ENCODE data around the gene CABP1. TPM values are rescaled to one million over a fixed set of nuclear protein-coding genes. Genes with fewer than 3 reads are reported as not detected.

Gene CABP1
- total RNA-seq (not detected), polyA plus RNA-seq (not detected)

DNA sequence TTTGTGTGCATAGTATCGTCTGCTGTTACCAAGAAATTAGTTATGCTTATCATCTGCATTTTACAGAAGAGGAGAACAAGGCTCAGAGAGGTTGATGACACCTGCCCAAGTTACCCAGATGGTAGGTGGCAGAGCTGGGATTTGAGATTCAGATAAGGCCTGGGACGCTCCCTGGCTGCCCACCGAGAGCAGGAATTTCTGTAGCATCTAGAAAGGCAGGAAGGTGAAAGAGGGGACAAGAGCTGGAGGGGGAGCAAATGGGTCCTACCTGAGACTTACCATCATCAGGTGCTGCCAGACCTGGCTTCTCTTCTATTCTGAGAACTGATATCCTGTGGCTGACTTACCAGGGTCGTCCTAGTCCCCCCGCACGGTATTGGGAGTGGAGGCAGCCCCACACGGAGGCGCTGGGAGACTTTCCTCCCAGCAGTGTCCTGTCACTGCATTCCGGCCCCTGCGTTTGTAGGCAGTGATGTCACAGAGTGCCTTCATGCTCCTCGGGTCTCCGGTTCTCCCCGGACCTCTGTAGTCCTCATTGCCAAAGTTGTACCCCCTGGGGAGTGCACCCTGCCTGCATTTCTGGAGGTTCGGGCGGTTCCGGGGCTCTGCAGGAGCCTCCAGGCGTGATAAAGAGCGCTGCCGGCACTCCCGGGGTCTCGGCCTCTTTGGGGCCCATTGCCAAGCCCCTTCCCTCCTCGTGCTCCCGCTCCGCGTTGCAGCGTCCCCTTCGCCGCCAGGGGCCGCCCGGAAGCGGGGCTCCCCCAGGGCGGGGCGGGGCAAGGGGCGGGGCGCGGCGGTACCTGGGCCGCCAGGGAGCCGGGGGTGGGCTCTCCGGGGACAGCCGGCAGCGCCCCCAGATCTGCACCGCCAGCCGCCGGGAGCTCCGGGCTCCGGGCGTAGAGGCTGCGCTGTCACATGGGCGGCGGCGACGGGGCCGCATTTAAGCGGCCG lies at the start of gene CABP1:
CABP1 (plus strand) TSS at position 856 of the 951 bp plus-strand sequence; CDS start at position 916, 60 bp downstream.
- no peaks in the 10 kb centered on the region for H3K36me3 ChIP-seq (ENCODE audit: insufficient read depth, low read length)
- CTCF ChIA-PET (ENCODE audit: partially characterized antibody): interaction anchor here (2.6 kb wide), 1 partner anchor 9 kb away, joined by 12 read pairs; no protein-coding TSS in a partner anchor
- no peak within 1 kb of the TSS for H3K27ac ChIP-seq (ENCODE audit: low read depth, low read length)
- Mint-ChIP-seq H3K27me3 (peaks cover 32 to 40% of the 10 kb centered on the region in 2 donors), H3K4me1 (peaks cover 0 to 13% (median 5%) of the 10 kb centered on the region in 4 donors), H3K27ac (peak within 1 kb of the TSS in 1 of 7 donors; percentile 24), H3K36me3 (no peaks in the 10 kb centered on the region), H3K9me3 (peaks cover 0 to 3% (median 0%) of the 10 kb centered on the region in 8 donors), H3K4me3 (peak within 1 kb of the TSS; percentile 67 to 89 (median 82))
- intact Hi-C loops (cut with micrococcal nuclease): no loop called here
- peaks cover 25% of the 10 kb centered on the region for H3K27me3 ChIP-seq (ENCODE audit: insufficient read depth, low read length)
- peak; percentile 17 to 57 (median 38) for DNase-seq
- peaks cover 8% of the 10 kb centered on the region for H3K4me1 ChIP-seq (ENCODE audit: insufficient read depth, low read length)
- POLR2A ChIA-PET (ENCODE audit: partially characterized antibody): no interaction called here
- no peaks in the 10 kb centered on the region for H3K9me3 ChIP-seq (ENCODE audit: control insufficient read depth in 1 of 2, low read length in 2 of 2)
- peak within 1 kb of the TSS in 1 of 2 donors; percentile 22 for H3K4me3 ChIP-seq (ENCODE audit: low read length in 2 of 2)

- Histone ChIP-seq H3K9me3 (ENCODE audit: control insufficient read depth in 1 of 2, low read length in 2 of 2) (no peaks in the 10 kb centered on the region), H3K4me3 (ENCODE audit: low read length in 2 of 2) (no peak overlapping the region), H3K4me1 (ENCODE audit: insufficient read depth, low read length) (no peaks in the 10 kb centered on the region), H3K27ac (ENCODE audit: low read depth, low read length) (no peak overlapping the region), H3K36me3 (ENCODE audit: insufficient read depth, low read length) (no peaks in the 10 kb centered on the region), H3K27me3 (ENCODE audit: insufficient read depth, low read length) (no peaks in the 10 kb centered on the region)
- Mint-ChIP-seq H3K4me3 (no peak overlapping the region), H3K9me3 (no peaks in the 10 kb centered on the region), H3K36me3 (no peaks in the 10 kb centered on the region), H3K4me1 (no peaks in the 10 kb centered on the region), H3K27me3 (no peaks in the 10 kb centered on the region), H3K27ac (no peak overlapping the region)
- no peak for DNase-seq
- POLR2A ChIA-PET (ENCODE audit: partially characterized antibody): no interaction called here
- intact Hi-C loops (cut with micrococcal nuclease): no loop called here
- CTCF ChIA-PET (ENCODE audit: partially characterized antibody): interaction anchor here (1.2 kb wide), 1 partner anchor 10 kb away, joined by 3 read pairs; the partner anchor contains the start of gene POP5
These were observed 49.6 kb upstream of the CABP1 start for GRCh38 chr12:120590741-120591407.

GRCh38 chr12:120592121-120593049 lies 48.0 kb upstream of the CABP1 start:
- ChIA-PET CTCF (ENCODE audit: partially characterized antibody) (interaction anchor here (0.7 to 1.2 kb wide), 2 partner anchors 9 to 11 kb away, joined by 3 read pairs; partner anchors contain the start of gene POP5), POLR2A (ENCODE audit: partially characterized antibody) (no interaction called here)
- H3K9me3 ChIP-seq (ENCODE audit: control insufficient read depth in 1 of 2, low read length in 2 of 2): no peaks in the 10 kb centered on the region
- no peaks in the 10 kb centered on the region for H3K4me1 ChIP-seq (ENCODE audit: insufficient read depth, low read length)
- no peaks in the 10 kb centered on the region for H3K36me3 Mint-ChIP-seq
- no peaks in the 10 kb centered on the region for H3K4me1 Mint-ChIP-seq
- H3K27me3 Mint-ChIP-seq: no peaks in the 10 kb centered on the region
- no peak for DNase-seq
- no peak overlapping the region for H3K4me3 Mint-ChIP-seq
- intact Hi-C loops (cut with micrococcal nuclease): no loop called here
- no peaks in the 10 kb centered on the region for H3K27me3 ChIP-seq (ENCODE audit: insufficient read depth, low read length)
- no peak overlapping the region for H3K27ac ChIP-seq (ENCODE audit: low read depth, low read length)
- H3K27ac Mint-ChIP-seq: no peak overlapping the region
- no peaks in the 10 kb centered on the region for H3K9me3 Mint-ChIP-seq
- no peaks in the 10 kb centered on the region for H3K36me3 ChIP-seq (ENCODE audit: insufficient read depth, low read length)
- no peak overlapping the region for H3K4me3 ChIP-seq (ENCODE audit: low read length in 2 of 2)

GRCh38 chr12:120596901-120597300 lies 43.5 kb upstream of the CABP1 start:
- ChIA-PET CTCF (ENCODE audit: partially characterized antibody) (interaction anchor here (0.6 to 1.0 kb wide), 2 partner anchors 16 to 34 kb away, joined by 3 read pairs; partner anchors contain the start of gene POP5), POLR2A (ENCODE audit: partially characterized antibody) (no interaction called here)
- intact Hi-C loops (cut with micrococcal nuclease): no loop called here

DNA sequence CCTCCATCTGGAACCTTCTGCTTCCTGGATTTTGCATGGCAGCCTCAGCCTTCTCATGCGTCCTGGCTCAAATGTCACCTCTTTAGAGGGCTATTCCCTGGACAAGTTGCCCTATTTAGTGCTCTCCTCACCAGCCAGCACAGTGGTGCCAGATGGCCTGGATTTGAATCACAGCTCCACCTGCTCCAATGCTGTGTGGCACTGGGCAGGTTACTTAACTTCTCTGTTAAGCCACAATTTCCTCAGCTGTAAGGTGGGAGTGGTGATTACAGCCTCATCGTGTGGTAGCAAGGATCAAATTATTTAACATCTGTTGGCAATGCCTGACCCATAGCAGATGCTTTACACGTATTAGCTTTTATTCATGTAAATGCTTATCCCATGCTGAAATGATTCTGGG lies 42.6 kb upstream of the CABP1 start:
- Mint-ChIP-seq H3K9me3 (no peaks in the 10 kb centered on the region), H3K27me3 (peaks cover 8 to 13% of the 10 kb centered on the region in 2 donors), H3K4me3 (no peak overlapping the region), H3K36me3 (no peaks in the 10 kb centered on the region), H3K4me1 (no peaks in the 10 kb centered on the region), H3K27ac (no peak overlapping the region)
- H3K9me3 ChIP-seq (ENCODE audit: control insufficient read depth in 1 of 2, low read length in 2 of 2): no peaks in the 10 kb centered on the region
- CTCF ChIA-PET (ENCODE audit: partially characterized antibody): no interaction called here
- H3K27ac ChIP-seq (ENCODE audit: low read depth, low read length): no peak overlapping the region
- no peak for DNase-seq
- H3K4me1 ChIP-seq (ENCODE audit: insufficient read depth, low read length): no peaks in the 10 kb centered on the region
- POLR2A ChIA-PET (ENCODE audit: partially characterized antibody): interaction anchor here (0.6 kb wide), 1 partner anchor 68 kb away, joined by 3 read pairs; no protein-coding TSS in a partner anchor
- H3K27me3 ChIP-seq (ENCODE audit: insufficient read depth, low read length): no peaks in the 10 kb centered on the region
- H3K4me3 ChIP-seq (ENCODE audit: low read length in 2 of 2): no peak overlapping the region
- intact Hi-C loops (cut with micrococcal nuclease): no loop called here
- no peaks in the 10 kb centered on the region for H3K36me3 ChIP-seq (ENCODE audit: insufficient read depth, low read length)

More at GRCh38 chr12:120596901-120597300, 43.5 kb upstream of the CABP1 start:
- no peaks in the 10 kb centered on the region for H3K36me3 ChIP-seq (ENCODE audit: insufficient read depth, low read length)
- H3K4me3 ChIP-seq (ENCODE audit: low read length in 2 of 2): no peak overlapping the region
- H3K4me1 ChIP-seq (ENCODE audit: insufficient read depth, low read length): no peaks in the 10 kb centered on the region
- Mint-ChIP-seq H3K9me3 (no peaks in the 10 kb centered on the region), H3K27ac (no peak overlapping the region), H3K27me3 (peaks cover 6 to 11% of the 10 kb centered on the region in 2 donors), H3K4me1 (no peaks in the 10 kb centered on the region), H3K4me3 (no peak overlapping the region), H3K36me3 (no peaks in the 10 kb centered on the region)
- H3K9me3 ChIP-seq (ENCODE audit: control insufficient read depth in 1 of 2, low read length in 2 of 2): no peaks in the 10 kb centered on the region
- no peak overlapping the region for H3K27ac ChIP-seq (ENCODE audit: low read depth, low read length)
- H3K27me3 ChIP-seq (ENCODE audit: insufficient read depth, low read length): no peaks in the 10 kb centered on the region
- DNase-seq: no peak

GRCh38 chr12:120598674-120599463 lies 41.6 kb upstream of the CABP1 start:
- H3K27ac Mint-ChIP-seq: no peak overlapping the region
- no peak overlapping the region for H3K4me3 ChIP-seq (ENCODE audit: low read length in 2 of 2)
- H3K27ac ChIP-seq (ENCODE audit: low read depth, low read length): no peak overlapping the region
- peaks cover 8 to 13% of the 10 kb centered on the region in 2 donors for H3K27me3 Mint-ChIP-seq
- no peaks in the 10 kb centered on the region for H3K36me3 ChIP-seq (ENCODE audit: insufficient read depth, low read length)
- ChIA-PET POLR2A (ENCODE audit: partially characterized antibody) (no interaction called here), CTCF (ENCODE audit: partially characterized antibody) (no interaction called here)
- no peaks in the 10 kb centered on the region for H3K4me1 ChIP-seq (ENCODE audit: insufficient read depth, low read length)
- H3K4me1 Mint-ChIP-seq: no peaks in the 10 kb centered on the region
- H3K9me3 Mint-ChIP-seq: no peaks in the 10 kb centered on the region
- H3K9me3 ChIP-seq (ENCODE audit: control insufficient read depth in 1 of 2, low read length in 2 of 2): no peaks in the 10 kb centered on the region
- no peak overlapping the region for H3K4me3 Mint-ChIP-seq
- no peaks in the 10 kb centered on the region for H3K36me3 Mint-ChIP-seq
- no peak for DNase-seq
- intact Hi-C loops (cut with micrococcal nuclease): no loop called here
- H3K27me3 ChIP-seq (ENCODE audit: insufficient read depth, low read length): no peaks in the 10 kb centered on the region

Measured in CD4-positive, alpha-beta memory T cell (primary cell).